PFSK-1 (cell line): ENCODE measurements around the gene ARTN.

Experiments used
- FOXP2 ChIP-seq: optimal IDR thresholded peaks from 2 replicates; pipeline ENCODE3; 2011; ENCODE audit warnings: borderline replicate concordance, control low read depth, inconsistent platforms; ENCODE audit not compliant: insufficient read depth; ENCODE audit errors: extremely low read length, extremely low read depth
- POLR2AphosphoS5 ChIP-seq: IDR thresholded peaks from 2 replicates; pipeline ENCODE4 v1.6.1; 2012; ENCODE audit warnings: low read depth, mild to moderate bottlenecking, control low read depth, low read length, moderate library complexity
- REST ChIP-seq, 2 experiments: IDR thresholded peaks; 2 replicates each; pipeline versions ENCODE4 v1.6.1 to v1.8.0; 2011 to 2012; ENCODE audit warnings: low read depth in 2 of 2, low read length in 2 of 2, control low read depth in 1 of 2, inconsistent platforms in 1 of 2, mild to moderate bottlenecking in 1 of 2, moderate library complexity in 1 of 2; ENCODE audit not compliant: insufficient read depth in 1 of 2
- SIN3A ChIP-seq: IDR thresholded peaks from 2 replicates; pipeline ENCODE4 v1.6.1; 2012; ENCODE audit warnings: mild to moderate bottlenecking, low read length, moderate library complexity, borderline replicate concordance; ENCODE audit not compliant: insufficient read depth
- TAF1 ChIP-seq: IDR thresholded peaks from 2 replicates; pipeline ENCODE4 v1.6.1; 2012; ENCODE audit warnings: low read length, control low read depth, borderline replicate concordance; ENCODE audit not compliant: insufficient read depth

- no peak for TF ChIP-seq POLR2AphosphoS5
- TF ChIP-seq TAF1: no peak
- TF ChIP-seq REST (IDR thresholded peaks at IDR 0.05; ENCODE audit: insufficient read depth in 1 of 2, low read depth in 2 of 2, low read length in 2 of 2): no peak
- no peak for TF ChIP-seq SIN3A
- no peak for TF ChIP-seq FOXP2
Observed at GRCh38 chr1:43931711-43932660, 1.6 kb upstream of the ARTN start.
